Upper lobe of right lung (tissue), 1 donor: ENCODE results near the gene SRRT. TPM values are rescaled to one million over a fixed set of nuclear protein-coding genes. Genes with fewer than 3 reads are reported as not detected.

ENCODE experiments used
- ATAC-seq: fragments of 200-7000 bp; cut with Tn5 transposase; one replicate; pipeline ENCODE4 v1.9.1; 2020; ENCODE audit warnings: mild to moderate bottlenecking, moderate library complexity
- DNase-seq: peaks from one replicate; pipeline ENCODE4 v3.0.0-alpha.2; 2020
- H3K27ac ChIP-seq: fragments of 200-600 bp; one replicate; pipeline ENCODE4 v1.8.0; 2022
- H3K27me3 ChIP-seq: fragments of 200-600 bp; one replicate; pipeline ENCODE4 v1.8.0; 2022; ENCODE audit warnings: mild to moderate bottlenecking
- H3K36me3 ChIP-seq: fragments of 200-600 bp; one replicate; pipeline ENCODE4 v1.8.0; 2022
- H3K4me1 ChIP-seq: fragments of 200-600 bp; one replicate; pipeline ENCODE4 v1.8.0; 2022
- H3K4me3 ChIP-seq: fragments of 200-600 bp; one replicate; pipeline ENCODE4 v1.8.0; 2022; ENCODE audit warnings: mild to moderate bottlenecking
- H3K9me3 ChIP-seq: fragments of 200-600 bp; one replicate; pipeline ENCODE4 v1.8.0; 2022
- intact Hi-C: fragments of 100-400 bp; cut with DNase I; formaldehyde crosslinking; loops from one replicate; pipeline ENCODE4 v1.11.0; 2022
- total RNA-seq: library from RNA; stranded (reverse); fragmentation: NEBNext Ultra II Directional; extraction: Animal tissue kit (Norgen Biotek cat#: 25700); gene quantifications from one replicate; pipeline ENCODE4 v1.2.1, GENCODE V29; 2021
- TF ChIP-seq, protein P1 (sequence below): fragments of 200-600 bp; IDR thresholded peaks from one replicate; pipeline ENCODE4 v1.8.0; 2022; ENCODE audit warnings: antibody characterized with exemption
- donor health status: DM: no; HTN: yes; CAD: no; lungs with severe emphysema.

Gene SRRT
- total RNA-seq, 1 donor from 2014 or later: 105 TPM

DNA sequence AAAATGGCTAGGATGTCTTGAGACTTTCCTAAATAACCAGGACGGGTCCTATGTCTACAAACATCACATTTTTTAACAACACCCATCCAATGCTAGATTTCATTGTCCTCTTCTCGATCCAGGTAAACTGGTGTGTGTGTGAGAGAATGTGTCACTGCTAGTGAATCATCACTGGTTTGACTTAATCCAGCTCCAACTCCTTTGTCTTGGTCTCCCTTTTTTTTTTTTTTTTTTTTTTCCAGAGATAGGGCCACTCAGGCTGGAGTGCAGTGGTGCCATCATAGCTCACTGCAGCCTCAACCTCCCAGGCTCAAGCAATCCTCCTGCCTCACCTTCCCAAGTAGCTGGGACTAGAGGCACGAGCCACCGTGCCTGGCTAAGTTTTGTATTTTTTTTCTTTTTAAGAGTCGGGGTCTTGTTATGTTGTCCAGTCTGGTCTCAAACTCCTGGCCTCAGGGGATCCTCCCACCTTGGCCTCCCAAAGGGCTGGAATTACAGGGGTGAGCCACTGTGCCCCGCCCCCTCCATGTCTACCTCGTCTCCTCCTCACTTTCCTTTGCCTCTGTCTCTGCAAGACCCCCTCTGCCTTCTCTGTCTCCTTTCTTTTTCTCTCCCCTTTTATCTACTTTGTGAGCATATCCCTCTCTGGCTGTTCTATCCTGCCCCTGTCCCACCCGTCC is 16.8 kb downstream of the SRRT start:
- intact Hi-C loops: no loop called here
- TF ChIP-seq, protein P1, sequence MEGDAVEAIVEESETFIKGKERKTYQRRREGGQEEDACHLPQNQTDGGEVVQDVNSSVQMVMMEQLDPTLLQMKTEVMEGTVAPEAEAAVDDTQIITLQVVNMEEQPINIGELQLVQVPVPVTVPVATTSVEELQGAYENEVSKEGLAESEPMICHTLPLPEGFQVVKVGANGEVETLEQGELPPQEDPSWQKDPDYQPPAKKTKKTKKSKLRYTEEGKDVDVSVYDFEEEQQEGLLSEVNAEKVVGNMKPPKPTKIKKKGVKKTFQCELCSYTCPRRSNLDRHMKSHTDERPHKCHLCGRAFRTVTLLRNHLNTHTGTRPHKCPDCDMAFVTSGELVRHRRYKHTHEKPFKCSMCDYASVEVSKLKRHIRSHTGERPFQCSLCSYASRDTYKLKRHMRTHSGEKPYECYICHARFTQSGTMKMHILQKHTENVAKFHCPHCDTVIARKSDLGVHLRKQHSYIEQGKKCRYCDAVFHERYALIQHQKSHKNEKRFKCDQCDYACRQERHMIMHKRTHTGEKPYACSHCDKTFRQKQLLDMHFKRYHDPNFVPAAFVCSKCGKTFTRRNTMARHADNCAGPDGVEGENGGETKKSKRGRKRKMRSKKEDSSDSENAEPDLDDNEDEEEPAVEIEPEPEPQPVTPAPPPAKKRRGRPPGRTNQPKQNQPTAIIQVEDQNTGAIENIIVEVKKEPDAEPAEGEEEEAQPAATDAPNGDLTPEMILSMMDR: no peak
- Histone ChIP-seq H3K36me3 (peaks cover 19% of the 10 kb centered on the region), H3K4me3 (no peak overlapping the region), H3K27ac (no peak overlapping the region), H3K9me3 (no peaks in the 10 kb centered on the region), H3K4me1 (peaks cover 47% of the 10 kb centered on the region), H3K27me3 (peaks cover 18% of the 10 kb centered on the region)
- no peak for DNase-seq
- ATAC-seq: no peak

DNA sequence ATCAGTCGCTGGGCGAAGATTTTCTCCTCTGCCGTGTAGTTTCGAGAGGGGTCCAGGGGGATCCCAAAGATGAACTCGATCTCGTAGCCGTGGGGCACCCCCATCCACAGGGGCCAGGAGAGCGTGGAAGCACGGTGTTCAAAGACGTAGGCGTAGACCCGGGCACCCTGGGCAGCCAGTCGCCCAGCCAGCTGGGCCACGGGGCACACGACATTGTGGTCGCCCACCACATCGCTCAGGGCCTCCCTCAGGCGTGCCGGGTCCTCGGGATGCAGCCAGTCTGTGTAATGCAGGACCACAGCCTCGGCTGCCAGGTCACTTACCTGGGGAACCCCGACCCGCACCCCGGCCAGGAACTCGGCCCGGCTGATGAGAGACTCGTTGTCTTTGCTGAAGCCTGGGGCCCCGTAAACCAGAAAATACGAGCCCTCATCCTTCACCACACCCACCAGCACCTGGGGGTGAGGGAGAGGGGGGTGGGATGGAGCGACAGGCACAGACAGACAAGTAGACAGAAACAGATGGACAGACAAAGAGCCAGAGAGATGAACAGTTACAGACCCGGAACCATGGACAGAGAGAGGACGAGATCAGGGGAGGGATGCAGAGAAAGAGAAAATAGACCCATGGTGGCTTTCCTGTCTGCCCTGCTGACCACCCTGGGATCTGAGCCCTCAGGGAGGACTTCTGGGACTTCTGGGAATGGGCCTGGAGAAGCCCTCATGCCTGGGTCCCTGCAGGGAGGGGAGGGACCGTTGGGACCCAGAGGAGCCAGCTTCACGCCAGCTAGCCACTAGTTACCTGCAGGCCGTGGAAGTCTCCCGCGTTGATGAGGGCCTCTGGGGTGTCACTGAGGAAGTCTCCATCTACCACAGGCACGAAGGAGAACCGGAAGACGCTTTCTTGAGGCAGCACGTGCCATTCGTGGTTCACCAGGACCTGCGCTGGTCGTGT is 17.7 kb downstream of the SRRT start:
- DNase-seq (no peak), ATAC-seq (no peak)
- TF ChIP-seq, protein P1: no peak
- H3K4me1 ChIP-seq: peaks cover 44% of the 10 kb centered on the region
- H3K9me3 ChIP-seq: no peaks in the 10 kb centered on the region
- H3K4me3 ChIP-seq: no peak overlapping the region
- intact Hi-C loops: no loop called here
- no peak overlapping the region for H3K27ac ChIP-seq
- H3K27me3 ChIP-seq: peaks cover 23% of the 10 kb centered on the region
- H3K36me3 ChIP-seq: peaks cover 10% of the 10 kb centered on the region

DNA sequence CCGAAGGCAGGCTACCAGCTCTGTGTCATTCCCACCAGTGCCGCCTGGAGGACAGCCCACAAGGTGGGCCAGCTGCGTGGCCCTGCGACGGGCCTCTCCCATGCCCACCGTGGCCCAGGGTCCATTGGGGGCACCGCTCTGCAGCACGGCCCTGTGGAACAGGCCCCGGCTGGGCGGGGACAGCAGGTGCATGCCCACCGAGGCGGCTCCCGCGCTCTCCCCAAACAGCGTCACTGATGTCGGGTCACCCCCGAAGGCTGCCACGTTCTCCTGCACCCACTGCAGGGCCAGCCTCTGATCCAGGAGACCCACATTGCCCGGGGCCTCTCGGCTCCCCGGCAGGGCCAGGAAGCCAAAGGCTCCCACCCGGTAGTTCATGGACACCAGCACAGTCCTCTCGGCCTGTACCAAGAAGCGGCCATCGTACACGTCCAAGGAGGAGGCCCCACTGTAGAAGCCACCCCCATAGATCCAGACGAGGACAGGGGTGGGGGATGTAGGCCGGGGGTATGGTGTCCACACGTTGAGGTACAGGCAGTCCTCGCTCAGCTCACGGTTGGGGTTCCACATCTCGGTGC is 18.5 kb downstream of the SRRT start:
- Histone ChIP-seq H3K27me3 (peaks cover 28% of the 10 kb centered on the region), H3K27ac (no peak overlapping the region), H3K4me3 (no peak overlapping the region), H3K4me1 (peaks cover 36% of the 10 kb centered on the region), H3K36me3 (peaks cover 2% of the 10 kb centered on the region), H3K9me3 (no peaks in the 10 kb centered on the region)
- intact Hi-C loops: no loop called here
- ATAC-seq (no peak), DNase-seq (no peak)
- TF ChIP-seq, protein P1: no peak

DNA sequence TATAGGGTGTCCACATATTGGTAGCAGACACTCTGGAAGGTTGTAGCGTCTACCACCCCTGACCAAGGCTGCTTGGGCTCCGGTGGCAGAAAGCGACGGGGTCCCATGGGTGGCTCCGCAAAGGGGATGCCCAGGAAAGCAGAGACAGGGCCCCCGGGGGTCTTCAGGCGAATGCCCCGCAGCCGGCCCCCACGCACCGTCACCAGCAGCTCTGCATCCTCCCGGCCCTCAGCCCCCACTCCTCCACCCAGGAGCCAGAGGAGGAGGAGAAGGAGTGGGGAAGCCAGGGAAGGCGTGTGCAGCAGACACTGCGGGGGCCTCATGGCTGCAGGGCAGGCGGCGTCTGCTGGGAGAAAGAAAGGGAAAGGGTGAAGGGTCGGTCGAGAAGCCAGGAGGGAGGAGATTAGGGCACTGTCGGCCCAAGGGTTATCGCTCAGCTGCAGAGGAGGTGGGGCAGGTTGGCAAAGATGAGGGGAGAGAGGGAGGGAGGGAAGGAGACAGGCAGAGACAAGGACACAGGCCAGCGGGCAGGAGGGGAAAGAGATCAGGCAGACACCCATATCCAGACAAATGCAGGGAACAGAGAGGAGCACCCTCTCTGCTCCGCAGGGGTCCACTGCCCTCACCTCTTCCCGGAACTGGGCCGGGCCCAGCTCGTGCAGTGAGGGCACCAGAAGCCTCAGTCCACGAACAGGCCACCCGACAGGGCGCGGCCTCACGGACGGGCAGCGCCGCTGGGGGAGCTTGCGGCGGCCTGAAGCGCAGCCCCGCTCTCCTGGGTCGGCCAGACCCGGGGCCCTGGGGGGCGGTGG is 19.2 kb downstream of the SRRT start:
- Histone ChIP-seq H3K4me3 (no peak overlapping the region), H3K4me1 (peaks cover 29% of the 10 kb centered on the region), H3K36me3 (no peaks in the 10 kb centered on the region), H3K27me3 (peaks cover 28% of the 10 kb centered on the region), H3K9me3 (no peaks in the 10 kb centered on the region), H3K27ac (no peak overlapping the region)
- DNase-seq (no peak), ATAC-seq (no peak)
- intact Hi-C loops: no loop called here
- TF ChIP-seq, protein P1: no peak
